ENCODE data around the gene NEU3.

DNA sequence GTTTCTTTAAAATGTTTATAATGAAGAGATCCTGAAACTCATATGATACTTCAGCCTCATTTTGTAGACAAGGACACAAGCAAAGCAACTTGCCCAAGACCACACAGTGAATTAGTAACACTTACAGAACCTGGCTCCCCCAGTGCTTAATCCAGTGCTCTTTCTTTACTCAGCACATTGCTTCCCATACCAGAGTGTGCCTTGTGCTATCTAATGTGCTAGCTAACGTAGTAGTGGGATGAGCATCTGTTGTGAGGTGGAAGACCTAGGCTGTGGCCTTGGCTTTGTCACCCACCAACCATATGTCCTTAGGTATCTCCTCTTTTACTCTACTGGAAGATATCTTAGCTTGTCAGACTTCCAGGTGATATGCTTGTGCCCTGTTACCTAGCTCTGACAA, 34.5 kb upstream of the NEU3 start:
- TF ChIP-seq POLR2A (IDR thresholded peaks at IDR 0.05) (no peak), EP300 (IDR thresholded peaks at IDR 0.05; ENCODE audit: low read depth) (no peak)
- TF ChIP-seq, protein P1, sequence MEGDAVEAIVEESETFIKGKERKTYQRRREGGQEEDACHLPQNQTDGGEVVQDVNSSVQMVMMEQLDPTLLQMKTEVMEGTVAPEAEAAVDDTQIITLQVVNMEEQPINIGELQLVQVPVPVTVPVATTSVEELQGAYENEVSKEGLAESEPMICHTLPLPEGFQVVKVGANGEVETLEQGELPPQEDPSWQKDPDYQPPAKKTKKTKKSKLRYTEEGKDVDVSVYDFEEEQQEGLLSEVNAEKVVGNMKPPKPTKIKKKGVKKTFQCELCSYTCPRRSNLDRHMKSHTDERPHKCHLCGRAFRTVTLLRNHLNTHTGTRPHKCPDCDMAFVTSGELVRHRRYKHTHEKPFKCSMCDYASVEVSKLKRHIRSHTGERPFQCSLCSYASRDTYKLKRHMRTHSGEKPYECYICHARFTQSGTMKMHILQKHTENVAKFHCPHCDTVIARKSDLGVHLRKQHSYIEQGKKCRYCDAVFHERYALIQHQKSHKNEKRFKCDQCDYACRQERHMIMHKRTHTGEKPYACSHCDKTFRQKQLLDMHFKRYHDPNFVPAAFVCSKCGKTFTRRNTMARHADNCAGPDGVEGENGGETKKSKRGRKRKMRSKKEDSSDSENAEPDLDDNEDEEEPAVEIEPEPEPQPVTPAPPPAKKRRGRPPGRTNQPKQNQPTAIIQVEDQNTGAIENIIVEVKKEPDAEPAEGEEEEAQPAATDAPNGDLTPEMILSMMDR (IDR thresholded peaks at IDR 0.05): no peak

All from transverse colon (tissue), 3 donors.